K562 (cell line): ENCODE measurements around the gene ADCY9. TPM values are rescaled to one million over a fixed set of nuclear protein-coding genes. Genes with fewer than 3 reads are reported as not detected.
A peak's percentile ranks its signal among the peaks of the same experiment; 100 is the strongest.

ENCODE experiments used
- ATAC-seq: fragments of 200-7000 bp; cut with Tn5 transposase; 3 replicates; pipeline ENCODE4 v1.9.1; 2020; ENCODE audit warnings: moderate library complexity
- BruUV-seq: library from RNA; stranded (reverse); fragments of 400-500 nt; replicated peaks from 2 replicates; lab custom pipeline; 2021; lab: Mats Ljungman, UMichigan
- CTCF ChIA-PET: fragments of 300-600 bp; formaldehyde crosslinking; extraction: SDS; loops from one replicate; lab custom pipeline; 2021; ENCODE audit warnings: low intra/inter-chr PET ratio; lab: Yijun Ruan, JAX
- POLR2A ChIA-PET: fragments of 300-600, 350-650 bp; sonication (Branson Sonifier 250); formaldehyde crosslinking; extraction: SDS; loops from one replicate; lab custom pipeline; 2021; ENCODE audit warnings: antibody characterized with exemption, inconsistent platforms; lab: Yijun Ruan, JAX
- DNase-seq, 4 experiments: peaks; one replicate each; pipeline versions ENCODE4 v3.0.0 to v3.0.0-alpha.2; 2011 to 2018; ENCODE audit warnings: low spot score in 3 of 4, mixed read lengths in 3 of 4; ENCODE audit errors: extremely low read depth in 1 of 4
- FAIRE-seq: peaks from 2 replicates; lab custom pipeline; 2011; peaks lifted over from hg19 to GRCh38; lab: Jason Lieb, UNC
- H2AFZ ChIP-seq: 2 replicates; pipeline ENCODE4 v1.6.0; 2011; ENCODE audit warnings: low read depth, low read length, control low read depth, inconsistent platforms
- H3K27ac ChIP-seq: fragments of 200-600 bp; 3 replicates; pipeline ENCODE4 v1.8.0; 2011; ENCODE audit warnings: low read depth, mild to moderate bottlenecking, control low read depth, inconsistent platforms, low read length, moderate library complexity, mixed read lengths; ENCODE audit errors: extremely low read depth
- H3K27me3 ChIP-seq, 2 experiments: fragments of 300-600 bp in 1 of 2; 2 replicates in 1 of 2; 3 replicates in 1 of 2; pipeline versions ENCODE4 v1.6.0 to v1.8.0; 2011; ENCODE audit warnings: inconsistent platforms in 2 of 2, low read length in 2 of 2, mild to moderate bottlenecking in 1 of 2, mixed read lengths in 1 of 2, moderate library complexity in 1 of 2; ENCODE audit not compliant: control insufficient read depth in 2 of 2, insufficient read depth in 2 of 2
- H3K36me3 ChIP-seq: fragments of 300-600 bp; 3 replicates; pipeline ENCODE4 v1.8.0; 2011; ENCODE audit warnings: mild to moderate bottlenecking, low read length, inconsistent platforms; ENCODE audit not compliant: control insufficient read depth, insufficient read depth
- H3K4me1 ChIP-seq, 2 experiments: fragments of 200-600 bp in 1 of 2; replicated peaks in 1 of 2; 2 replicates in 1 of 2; 3 replicates in 1 of 2; pipeline versions ENCODE4 v1.5.1 to v1.8.0; 2011; ENCODE audit warnings: inconsistent platforms in 2 of 2, low read length in 2 of 2, mild to moderate bottlenecking in 1 of 2, mixed read lengths in 1 of 2, moderate library complexity in 1 of 2; ENCODE audit not compliant: control insufficient read depth in 2 of 2, insufficient read depth in 2 of 2
- H3K4me2 ChIP-seq: 2 replicates; pipeline ENCODE4 v1.6.1; 2011; ENCODE audit warnings: low read length, control low read depth, inconsistent platforms, mixed read lengths; ENCODE audit not compliant: insufficient read depth
- H3K4me3 ChIP-seq: fragments of 200-600 bp; sonication (generic), shearing (Covaris generic); 2 replicates; pipeline ENCODE4 v1.5.1; 2016; ENCODE audit warnings: control low read depth, inconsistent platforms
- H3K79me2 ChIP-seq: fragments of 200-600 bp; 3 replicates; pipeline ENCODE4 v1.8.0; 2011; ENCODE audit warnings: low read length, inconsistent platforms; ENCODE audit not compliant: control insufficient read depth, insufficient read depth
- H3K9ac ChIP-seq, 2 experiments: 2 replicates each; pipeline versions ENCODE4 v1.6.0 to v1.6.1; 2011; ENCODE audit warnings: low read depth in 2 of 2, low read length in 2 of 2, control low read depth in 1 of 2, inconsistent platforms in 1 of 2, mild to moderate bottlenecking in 1 of 2, mixed read lengths in 1 of 2; ENCODE audit not compliant: insufficient read depth in 1 of 2
- H3K9me1 ChIP-seq: one replicate; pipeline ENCODE4 v1.6.0; 2011; ENCODE audit warnings: inconsistent platforms, mild to moderate bottlenecking, low read length, moderate library complexity; ENCODE audit not compliant: control insufficient read depth, insufficient read depth
- H3K9me3 ChIP-seq: replicated peaks from 2 replicates; pipeline ENCODE4 v1.5.1; 2011; ENCODE audit warnings: low read depth, low read length, inconsistent platforms; ENCODE audit not compliant: control insufficient read depth, insufficient read depth
- H4K20me1 ChIP-seq: replicated peaks from 2 replicates; pipeline ENCODE4 v1.6.1; 2011; ENCODE audit warnings: low read length, inconsistent platforms, mixed read lengths; ENCODE audit not compliant: control insufficient read depth, insufficient read depth
- CBX2 ChIP-seq: fragments of 200-600 bp; sonication (generic); IDR thresholded peaks from one replicate; pipeline ENCODE4 v1.6.1; 2012; ENCODE audit warnings: mild to moderate bottlenecking, low read length, inconsistent platforms; ENCODE audit not compliant: insufficient read depth, poor library complexity, severe bottlenecking
- CBX8 ChIP-seq: fragments of 200-600 bp; sonication (generic); IDR thresholded peaks from 2 replicates; pipeline ENCODE4 v1.6.1; 2012; ENCODE audit warnings: borderline replicate concordance, mixed run types, low read depth, mild to moderate bottlenecking, moderate library complexity, mixed read lengths, low read length, control low read depth, inconsistent platforms; ENCODE audit not compliant: poor library complexity, severe bottlenecking; ENCODE audit errors: extremely low read depth
- NR2C2 ChIP-seq, 2 experiments: fragments of 200-800 bp in 1 of 2; sonication (Bioruptor generic) in 1 of 2; sonication (generic) in 1 of 2; formaldehyde crosslinking in 1 of 2; IDR thresholded peaks; 2 replicates each; pipeline versions ENCODE4 v1.6.1 to v1.8.0; 2016 to 2022; ENCODE audit warnings: mild to moderate bottlenecking in 1 of 2, missing compliant biosample characterization in 1 of 2, missing genetic modification characterization in 1 of 2, missing genetic modification reagents in 1 of 2
- RHOXF2B ChIP-seq: fragments of 250-450 bp; sonication (Bioruptor Pico); conservative IDR thresholded peaks from 2 replicates; pipeline ENCODE4 v1.5.1; 2021
- WGBS: fragments of 100-300 bp; shearing (Covaris generic); methylation state at CpG from one replicate; pipeline ENCODE4 v1.1.6; 2016; ENCODE audit warnings: low coverage, mixed read lengths; ENCODE audit not compliant: insufficient coverage; ENCODE audit errors: missing lambda C conversion rate; 5-methylcytosine and 5-hydroxymethylcytosine counted together
- in situ Hi-C: fragments of 300-500 bp; cut with MboI; formaldehyde crosslinking; loops from 4 replicates; pipeline ENCODE4 v1.15.0; 2018; ENCODE audit warnings: inconsistent platforms, mixed read lengths
- intact Hi-C: fragments of 100-400 bp; cut with micrococcal nuclease; formaldehyde crosslinking; loops from 2 replicates; pipeline ENCODE4 v1.14.2; 2022
- polyA plus RNA-seq, 8 experiments: library from polyadenylated mRNA; depleted of rRNA in 4 of 8; stranded (reverse) in 5 of 8; unstranded in 3 of 8; fragments of >200 nt; fragmentation: Nextera tagmentation in 2 of 8; fragmentation: Illumina TruSeq in 1 of 8; extraction: Ambion mirVana in 2 of 8; extraction: Trizol in 1 of 8; gene quantifications; 2 replicates each; pipeline versions ENCODE4 v1.2.1 to v1.2.3, GENCODE V29; 2011 to 2014; ENCODE audit warnings: inconsistent platforms in 1 of 8, missing spikeins in 1 of 8
- total RNA-seq, 7 experiments: library from RNA; depleted of rRNA in 6 of 7; stranded (reverse); fragments of >200 nt in 6 of 7; fragmentation: Illumina TruSeq in 2 of 7; extraction: Trizol in 2 of 7; gene quantifications; 2 replicates each; pipeline versions ENCODE4 v1.2.1 to v1.2.3, GENCODE V29; 2011 to 2021; ENCODE audit warnings: low replicate concordance in 1 of 7

Gene ADCY9
- total and polyA plus RNA-seq, 9 of the 15 experiments (the other 6 are each of a cell fraction or from before 2014, with no cell fraction given), result 0.03 to 0.29 (median 0.17) TPM

DNA sequence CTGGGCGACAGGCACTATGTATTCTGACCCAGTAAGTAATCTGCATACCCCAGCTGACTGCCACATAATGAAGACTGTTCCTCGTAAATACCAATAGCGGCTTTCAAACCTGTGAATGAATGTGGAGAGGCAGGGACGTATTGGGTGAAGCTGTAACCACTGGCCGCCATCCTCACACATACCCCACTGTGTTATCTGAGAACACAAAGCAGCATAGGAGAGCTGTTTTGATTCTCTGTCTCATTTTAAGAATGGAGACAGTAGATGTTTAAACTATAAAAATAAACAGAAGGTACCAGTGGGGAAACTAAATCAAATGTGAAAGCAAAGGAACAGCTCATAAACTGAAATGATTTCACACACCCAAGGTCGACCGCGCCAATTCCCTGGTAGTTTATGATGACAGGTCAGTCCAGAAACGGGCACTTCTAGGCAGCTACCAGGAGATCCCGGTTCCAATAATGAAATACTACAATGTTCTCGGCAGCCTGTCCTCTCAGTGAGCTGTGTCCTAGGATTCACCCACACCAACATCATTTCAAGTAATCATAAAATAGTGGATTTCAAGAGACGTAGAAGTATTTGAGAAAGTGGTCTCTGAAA, 109.7 kb downstream of the ADCY9 start:
- H3K36me3 ChIP-seq, result no peaks in the 10 kb centered on the region
- no peaks in the 10 kb centered on the region for H3K9me1 ChIP-seq
- H3K4me2 ChIP-seq, result no peak overlapping the region
- WGBS, result 25% methylated on average over 12 of the region's 12 CpGs
- peaks cover 60 to 84% of the 10 kb centered on the region in 2 experiments for H3K27me3 ChIP-seq
- no peaks in the 10 kb centered on the region for H3K79me2 ChIP-seq
- FAIRE-seq (no peak), ATAC-seq (no peak), DNase-seq (no peak)
- no peak overlapping the region for H3K27ac ChIP-seq
- no peak overlapping the region for H3K4me3 ChIP-seq
- CTCF ChIA-PET, result no interaction called here
- no peak overlapping the region for H2AFZ ChIP-seq
- H4K20me1 ChIP-seq, result 0 out of 2 replicates have a peak, but pooled peaks cover 18% of the 10 kb centered on the region
- intact Hi-C loops (no loop called here), in situ Hi-C loops (no loop called here)
- H3K9ac ChIP-seq, result no peak overlapping the region
- H3K4me1 ChIP-seq, result peaks cover 0 to 7% of the 10 kb centered on the region in 2 experiments; a peak in 3 of 5 replicates
- BruUV-seq, result no TSS peak
- POLR2A ChIA-PET, result interaction anchor here (0.7 kb wide), 1 partner anchor 11 kb away, joined by 3 read pairs; no protein-coding TSS in a partner anchor
- TF ChIP-seq CBX2, result peak; percentile 12
- TF ChIP-seq NR2C2 (CRISPR knock-in tag; IDR thresholded peaks at IDR 0.05), result no peak
- TF ChIP-seq NR2C2 (tag; IDR thresholded peaks at IDR 0.05), result no peak
- no peaks in the 10 kb centered on the region for H3K9me3 ChIP-seq

DNA sequence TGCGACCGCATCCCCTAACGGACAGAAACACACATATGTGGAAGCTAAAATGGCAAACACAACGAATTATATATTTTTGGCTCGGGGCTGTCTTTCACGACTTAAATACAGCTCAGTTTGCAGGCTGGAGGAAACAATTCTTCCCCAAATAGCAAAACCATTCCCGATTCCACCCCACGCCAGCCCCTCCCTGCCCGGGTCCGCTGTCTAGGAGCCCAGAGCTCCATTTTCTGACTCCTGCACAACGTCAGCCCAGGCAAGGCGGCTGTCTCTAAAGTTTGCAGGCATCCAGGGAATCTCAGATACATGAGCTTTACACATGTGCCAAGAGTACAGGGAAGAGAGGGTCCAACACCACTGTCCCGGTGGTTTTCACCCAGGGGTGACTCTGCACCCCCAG, 110.5 kb downstream of the ADCY9 start:
- H3K4me2 ChIP-seq, result no peak overlapping the region
- POLR2A ChIA-PET, result interaction anchor here (0.6 kb wide), 1 partner anchor 404 kb away, joined by 3 read pairs; no protein-coding TSS in a partner anchor
- peaks cover 52 to 82% of the 10 kb centered on the region in 2 experiments for H3K27me3 ChIP-seq
- H3K9ac ChIP-seq, result no peak overlapping the region
- no peak overlapping the region for H2AFZ ChIP-seq
- no peaks in the 10 kb centered on the region for H3K79me2 ChIP-seq
- peaks cover 0 to 7% of the 10 kb centered on the region in 2 experiments; a peak in 3 of 5 replicates for H3K4me1 ChIP-seq
- peak; percentile 77 for TF ChIP-seq CBX8
- TF ChIP-seq RHOXF2B (CRISPR knock-in tag), result no peak
- TF ChIP-seq CBX2, result peak; percentile 45
- no peaks in the 10 kb centered on the region for H3K36me3 ChIP-seq
- ATAC-seq (no peak), DNase-seq (no peak), FAIRE-seq (no peak)
- 0 out of 2 replicates have a peak, but pooled peaks cover 16% of the 10 kb centered on the region for H4K20me1 ChIP-seq
- in situ Hi-C loops, result no loop called here
- H3K9me1 ChIP-seq, result no peaks in the 10 kb centered on the region
- no peak overlapping the region for H3K4me3 ChIP-seq
- CTCF ChIA-PET, result no interaction called here
- intact Hi-C loops, result no loop called here
- H3K9me3 ChIP-seq, result no peaks in the 10 kb centered on the region
- no TSS peak for BruUV-seq
- WGBS, result 10% methylated on average over 13 of the region's 13 CpGs
- H3K27ac ChIP-seq, result no peak overlapping the region
